ENCODE measurements around the gene FOXO6. TPM values are rescaled to one million over a fixed set of nuclear protein-coding genes. Genes with fewer than 3 reads are reported as not detected.
A peak's percentile ranks its signal among the peaks of the same experiment; 100 is the strongest.

FOXO6 gene
- total and polyA plus RNA-seq, 12 donors: 0.30 to 2.6 (median 1.3) TPM

GRCh38 chr1:41417335-41417682, 56.1 kb downstream of the FOXO6 start:
- no peak overlapping the region for H3K4me3 ChIP-seq
- H3K9me3 ChIP-seq: no peaks in the 10 kb centered on the region
- intact Hi-C loops (cut with DNase I): loop anchor here (1.0 to 10.0 kb wide), 12 partner anchors 50 to 150 kb away; partner anchors contain the start of gene FOXO6 (in 4 of the 10)
- 13 to 24% methylated on average over 1 of the region's 1 CpG for WGBS, 2 donors
- DNase-seq (no peak), ATAC-seq (no peak)
- peak in 4 of 9 donors; percentile 2 to 27 (median 14) for TF ChIP-seq CTCF (IDR thresholded peaks at IDR 0.05)
- no peaks in the 10 kb centered on the region for H3K27me3 ChIP-seq
- H3K27ac ChIP-seq: no peak overlapping the region
- H3K4me1 ChIP-seq: peaks cover 6 to 30% (median 15%) of the 10 kb centered on the region in 9 donors
- H3K36me3 ChIP-seq: no peaks in the 10 kb centered on the region

- no peak for ATAC-seq
- intact Hi-C loops (cut with DNase I): loop anchor here (1.0 to 10.0 kb wide), 12 partner anchors 50 to 150 kb away; partner anchors contain the start of gene FOXO6 (in 4 of the 10)
- 63 to 75% methylated on average over 6 of the region's 6 CpGs for WGBS, 2 donors
- no peak overlapping the region for H3K4me3 ChIP-seq
- no peak for TF ChIP-seq CTCF (IDR thresholded peaks at IDR 0.05)
- peak overlapping the region in 2 of 10 donors; percentile 78 to 87 for H3K27ac ChIP-seq
- H3K9me3 ChIP-seq: no peaks in the 10 kb centered on the region
- no peaks in the 10 kb centered on the region for H3K27me3 ChIP-seq
- no peaks in the 10 kb centered on the region for H3K36me3 ChIP-seq
- peaks cover 6 to 27% (median 15%) of the 10 kb centered on the region in 9 donors for H3K4me1 ChIP-seq
- DNase-seq: no peak
These were observed 56.5 kb downstream of the FOXO6 start for GRCh38 chr1:41417746-41418145.

GRCh38 chr1:41418857-41419583, 57.8 kb downstream of the FOXO6 start:
- TF ChIP-seq CTCF (IDR thresholded peaks at IDR 0.05): peak in 3 of 9 donors; percentile 10 to 35 (median 34)
- peaks cover 0 to 2% (median 0%) of the 10 kb centered on the region in 7 donors for H3K27me3 ChIP-seq
- H3K36me3 ChIP-seq: no peaks in the 10 kb centered on the region
- intact Hi-C loops (cut with DNase I): loop anchor here in 9 of 10 donors (1.0 to 10.0 kb wide), 7 partner anchors 13 to 152 kb away; partner anchors contain the start of gene FOXO6 (in 4 of the 9)
- 48 to 49% methylated on average over 16 of the region's 16 CpGs for WGBS, 2 donors
- H3K4me1 ChIP-seq: peaks cover 6 to 24% (median 15%) of the 10 kb centered on the region in 9 donors
- no peak overlapping the region for H3K4me3 ChIP-seq
- DNase-seq: peak; percentile 78 to 80
- no peaks in the 10 kb centered on the region for H3K9me3 ChIP-seq
- H3K27ac ChIP-seq: peak overlapping the region in 9 of 10 donors; percentile 56 to 87 (median 78)
- peak; percentile 77 to 87 (median 80) for ATAC-seq

- peaks cover 0 to 2% (median 0%) of the 10 kb centered on the region in 7 donors for H3K27me3 ChIP-seq
- ATAC-seq (no peak), DNase-seq (no peak)
- H3K9me3 ChIP-seq: no peaks in the 10 kb centered on the region
- no peak for TF ChIP-seq CTCF (IDR thresholded peaks at IDR 0.05)
- 88 to 94% methylated on average over 8 of the region's 8 CpGs for WGBS, 2 donors
- H3K4me1 ChIP-seq: peaks cover 6 to 24% (median 15%) of the 10 kb centered on the region in 9 donors
- intact Hi-C loops (cut with DNase I): loop anchor here in 9 of 10 donors (1.0 to 10.0 kb wide), 7 partner anchors 13 to 152 kb away; partner anchors contain the start of gene FOXO6 (in 4 of the 9)
- no peaks in the 10 kb centered on the region for H3K36me3 ChIP-seq
- no peak overlapping the region for H3K4me3 ChIP-seq
- peak overlapping the region in 9 of 10 donors; percentile 56 to 87 (median 78) for H3K27ac ChIP-seq
These were observed 58.5 kb downstream of the FOXO6 start for GRCh38 chr1:41419584-41420295.
